ENCODE results near the gene CTSC. TPM values are rescaled to one million over a fixed set of nuclear protein-coding genes. Genes with fewer than 3 reads are reported as not detected.
"Not testable (repeated sequence)": the region's sequence is repeated elsewhere in the genome, so short reads cannot be mapped to it uniquely, and the experiment has no call there.

Gene CTSC
- total RNA-seq, 4 donors from 2014 or later, result 14.2 to 78.6 (median 47.9) TPM

DNA sequence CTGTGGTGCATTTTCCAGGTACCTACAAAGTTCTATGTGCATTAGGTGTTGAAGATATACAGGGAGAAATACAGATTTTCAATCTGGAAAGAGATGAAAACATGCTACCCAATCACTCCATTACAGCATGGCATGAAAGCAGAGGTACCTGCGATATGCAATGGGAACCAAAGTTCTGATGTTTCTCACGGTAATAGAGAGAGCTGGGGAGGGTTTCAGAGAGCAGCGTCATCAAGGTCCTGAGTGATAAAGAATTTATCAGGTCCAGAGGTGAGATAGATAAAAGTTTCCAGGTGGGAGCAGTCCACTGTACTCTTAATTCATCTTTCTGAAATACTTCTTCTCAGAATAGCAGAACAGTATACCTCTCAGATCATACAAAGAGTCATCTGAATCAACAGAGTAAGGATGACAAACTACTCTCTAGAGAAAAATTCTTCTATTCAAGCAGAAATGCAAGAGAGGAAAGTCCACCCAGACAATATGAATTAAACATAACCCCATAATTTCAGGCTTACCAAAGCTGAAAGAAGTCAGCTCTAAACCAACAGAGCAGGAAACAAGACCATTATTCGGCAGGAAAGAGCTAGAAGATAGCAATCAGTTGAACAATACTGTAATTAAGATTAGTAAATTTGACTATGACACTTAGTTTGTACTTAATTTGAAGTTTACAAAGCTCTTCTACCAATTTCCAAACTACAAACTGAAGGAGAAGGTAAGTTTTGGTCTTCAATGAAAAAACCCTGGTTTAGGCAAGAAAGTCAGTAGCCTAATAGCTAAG is 12.8 kb downstream of the CTSC start:
- H3K36me3 ChIP-seq, result peaks cover 0 to 21% of the 10 kb centered on the region in 2 donors
- no peak overlapping the region for H3K27ac ChIP-seq
- H3K4me3 ChIP-seq, result no peak overlapping the region
- no peaks in the 10 kb centered on the region for H3K4me1 ChIP-seq
- no peaks in the 10 kb centered on the region for H3K27me3 ChIP-seq
- no peak for ATAC-seq
- no peak for TF ChIP-seq POLR2A (IDR thresholded peaks at IDR 0.05)
- no peak for TF ChIP-seq POLR2AphosphoS5 (IDR thresholded peaks at IDR 0.05)
- TF ChIP-seq EP300 (IDR thresholded peaks at IDR 0.05), result no peak
- TF ChIP-seq, protein P1, sequence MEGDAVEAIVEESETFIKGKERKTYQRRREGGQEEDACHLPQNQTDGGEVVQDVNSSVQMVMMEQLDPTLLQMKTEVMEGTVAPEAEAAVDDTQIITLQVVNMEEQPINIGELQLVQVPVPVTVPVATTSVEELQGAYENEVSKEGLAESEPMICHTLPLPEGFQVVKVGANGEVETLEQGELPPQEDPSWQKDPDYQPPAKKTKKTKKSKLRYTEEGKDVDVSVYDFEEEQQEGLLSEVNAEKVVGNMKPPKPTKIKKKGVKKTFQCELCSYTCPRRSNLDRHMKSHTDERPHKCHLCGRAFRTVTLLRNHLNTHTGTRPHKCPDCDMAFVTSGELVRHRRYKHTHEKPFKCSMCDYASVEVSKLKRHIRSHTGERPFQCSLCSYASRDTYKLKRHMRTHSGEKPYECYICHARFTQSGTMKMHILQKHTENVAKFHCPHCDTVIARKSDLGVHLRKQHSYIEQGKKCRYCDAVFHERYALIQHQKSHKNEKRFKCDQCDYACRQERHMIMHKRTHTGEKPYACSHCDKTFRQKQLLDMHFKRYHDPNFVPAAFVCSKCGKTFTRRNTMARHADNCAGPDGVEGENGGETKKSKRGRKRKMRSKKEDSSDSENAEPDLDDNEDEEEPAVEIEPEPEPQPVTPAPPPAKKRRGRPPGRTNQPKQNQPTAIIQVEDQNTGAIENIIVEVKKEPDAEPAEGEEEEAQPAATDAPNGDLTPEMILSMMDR (IDR thresholded peaks at IDR 0.05), result no peak
- no peaks in the 10 kb centered on the region for H3K9me3 ChIP-seq
- 74 to 90% methylated on average over 4 of the region's 4 CpGs for WGBS, 2 donors (ENCODE audit: low coverage in 1 of 2)

DNA sequence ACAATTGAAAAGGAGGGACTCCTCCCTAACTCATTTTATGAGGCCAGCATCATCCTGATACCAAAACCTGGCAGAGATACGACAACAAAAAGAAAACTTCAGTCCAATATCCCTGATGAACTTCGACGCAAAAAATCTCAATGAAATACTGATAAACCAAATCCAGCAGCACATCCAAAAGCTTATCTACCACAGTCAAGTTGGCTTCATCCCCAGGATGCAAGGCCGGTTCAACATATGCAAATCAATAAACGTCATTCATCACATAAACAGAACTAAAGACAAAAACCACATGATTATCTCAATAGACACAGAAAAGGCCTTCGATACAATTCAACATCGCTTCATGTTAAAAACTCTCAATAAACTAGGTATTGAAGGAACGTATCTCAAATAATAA is 14.7 kb downstream of the CTSC start:
- H3K4me1 ChIP-seq, H3K27ac ChIP-seq, H3K9me3 ChIP-seq, H3K4me3 ChIP-seq, H3K27me3 ChIP-seq, ATAC-seq: not testable (repeated sequence)
- peaks cover 0 to 20% of the 10 kb centered on the region in 2 donors for H3K36me3 ChIP-seq
- 89 to 93% methylated on average over 8 of the region's 8 CpGs for WGBS, 2 donors (ENCODE audit: low coverage in 1 of 2)

DNA sequence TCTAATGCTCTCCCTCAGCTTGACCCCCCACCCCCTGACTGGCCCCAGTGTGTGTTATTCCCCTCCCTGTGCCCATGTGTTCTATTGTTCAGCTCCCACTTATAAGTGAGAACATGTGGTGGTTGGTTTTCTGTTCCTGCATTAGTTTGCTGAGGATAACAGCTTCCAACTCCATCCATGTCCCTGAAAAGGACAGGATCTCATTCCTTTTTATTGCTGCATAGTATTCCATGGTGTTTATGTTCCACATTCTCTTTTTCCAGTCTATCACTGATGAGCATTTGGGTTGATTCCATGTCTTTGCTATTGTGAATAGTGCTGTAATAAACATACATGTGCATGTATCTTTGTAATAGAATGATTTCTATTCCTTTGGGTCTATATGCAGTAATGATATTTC is 16.1 kb downstream of the CTSC start:
- not testable (repeated sequence) for H3K9me3 ChIP-seq, H3K27me3 ChIP-seq

DNA sequence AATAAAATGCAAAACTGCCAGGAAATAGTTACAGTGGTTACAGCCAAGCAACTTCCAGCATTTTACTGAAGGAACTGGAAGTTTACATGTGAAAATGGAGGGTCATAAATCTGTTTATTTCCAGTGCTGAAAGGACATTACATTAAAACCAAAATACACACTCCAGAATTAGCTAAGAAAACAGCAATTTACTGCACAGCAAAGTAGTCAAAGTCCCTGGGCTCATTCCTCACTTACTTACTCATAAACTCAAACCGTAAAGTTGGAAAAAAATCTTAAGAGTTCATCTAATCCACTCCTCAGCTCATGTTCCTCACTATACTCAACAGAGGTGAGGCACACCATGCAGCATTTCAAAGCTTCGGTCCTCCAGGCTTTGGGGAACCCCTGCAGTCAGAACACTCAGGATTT is 17.4 kb downstream of the CTSC start:
- H3K27me3 ChIP-seq, result no peaks in the 10 kb centered on the region
- no peaks in the 10 kb centered on the region for H3K9me3 ChIP-seq
- TF ChIP-seq EP300 (IDR thresholded peaks at IDR 0.05) (no peak), POLR2AphosphoS5 (IDR thresholded peaks at IDR 0.05) (no peak), POLR2A (IDR thresholded peaks at IDR 0.05) (no peak)
- TF ChIP-seq, protein P1 (IDR thresholded peaks at IDR 0.05), result no peak
- no peak overlapping the region for H3K27ac ChIP-seq
- no peaks in the 10 kb centered on the region for H3K4me1 ChIP-seq
- WGBS, 2 donors (ENCODE audit: low coverage in 1 of 2), result 57 to 73% methylated on average over 2 of the region's 2 CpGs
- H3K36me3 ChIP-seq, result peaks cover 0 to 12% of the 10 kb centered on the region in 2 donors
- no peak for ATAC-seq
- no peak overlapping the region for H3K4me3 ChIP-seq

More for the DNA sequence above, 16.1 kb downstream of the CTSC start:
- peaks cover 0 to 20% of the 10 kb centered on the region in 2 donors for H3K36me3 ChIP-seq
- H3K27ac ChIP-seq, H3K4me3 ChIP-seq, ATAC-seq, H3K4me1 ChIP-seq: not testable (repeated sequence)

DNA sequence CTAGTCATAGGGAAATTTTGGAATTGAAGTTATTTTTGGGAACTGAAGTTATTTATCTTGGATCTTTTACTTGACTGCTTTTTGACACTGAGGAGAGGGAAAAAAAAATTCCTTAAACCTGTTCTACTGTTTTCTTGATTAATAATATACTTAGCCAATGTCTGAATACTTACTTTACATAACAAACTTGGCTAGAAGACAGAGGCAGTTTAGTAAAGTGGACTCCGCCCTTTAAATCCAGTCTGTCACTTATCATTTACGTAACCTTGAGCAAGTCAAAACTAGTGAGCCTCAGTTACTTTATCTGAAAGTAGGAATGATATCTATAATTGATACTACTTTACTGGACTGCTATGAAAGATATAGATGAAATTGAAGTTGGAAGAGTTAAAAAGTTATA is 19.5 kb downstream of the CTSC start:
- peaks cover 0 to 4% of the 10 kb centered on the region in 2 donors for H3K36me3 ChIP-seq
- no peaks in the 10 kb centered on the region for H3K9me3 ChIP-seq
- no peaks in the 10 kb centered on the region for H3K4me1 ChIP-seq
- no peaks in the 10 kb centered on the region for H3K27me3 ChIP-seq
- WGBS, 2 donors (ENCODE audit: low coverage in 1 of 2), result 79 to 81% methylated on average over 2 of the region's 2 CpGs
- H3K4me3 ChIP-seq, result no peak overlapping the region
- TF ChIP-seq, protein P1 (IDR thresholded peaks at IDR 0.05), result no peak
- TF ChIP-seq POLR2AphosphoS5 (IDR thresholded peaks at IDR 0.05), result no peak
- H3K27ac ChIP-seq, result no peak overlapping the region
- no peak for ATAC-seq

DNA sequence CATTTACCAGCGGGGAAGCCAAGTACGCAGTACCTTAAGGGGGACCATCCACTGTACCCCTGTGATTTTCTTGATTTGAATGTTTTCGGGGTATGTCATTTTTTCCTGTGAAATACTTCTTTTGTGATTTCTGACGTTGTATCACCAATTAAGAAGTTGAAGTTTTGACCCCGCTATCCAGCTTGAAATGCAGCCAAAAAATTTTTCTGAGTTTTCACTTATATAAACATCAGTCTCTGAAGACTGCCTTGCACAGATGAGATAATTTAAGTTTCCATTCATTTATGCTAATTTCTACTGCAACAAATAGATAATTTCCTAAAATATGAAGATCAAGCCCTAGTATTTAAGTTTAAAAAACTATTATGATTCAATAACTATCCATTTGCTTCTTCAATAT is 20.0 kb downstream of the CTSC start:
- Histone ChIP-seq H3K4me1 (no peaks in the 10 kb centered on the region), H3K36me3 (peaks cover 0 to 4% of the 10 kb centered on the region in 2 donors), H3K9me3 (no peaks in the 10 kb centered on the region), H3K27ac (no peak overlapping the region), H3K4me3 (no peak overlapping the region), H3K27me3 (no peaks in the 10 kb centered on the region)
- ATAC-seq, result no peak
- WGBS, 2 donors (ENCODE audit: low coverage in 1 of 2), result 49 to 62% methylated on average over 4 to 5 of the region's 5 CpGs
- TF ChIP-seq, protein P1 (IDR thresholded peaks at IDR 0.05), result no peak
- TF ChIP-seq POLR2A (IDR thresholded peaks at IDR 0.05) (no peak), POLR2AphosphoS5 (IDR thresholded peaks at IDR 0.05) (no peak), EP300 (IDR thresholded peaks at IDR 0.05) (no peak)

Measured in gastroesophageal sphincter (tissue), 4 donors.